ENCODE results near the gene VTA1.

- TF ChIP-seq CTCF (optimal IDR thresholded peaks at IDR 0.05 in 1 of 3, IDR thresholded peaks at IDR 0.05 in 1 of 3, conservative IDR thresholded peaks at IDR 0.05 in 1 of 3; ENCODE audit: extremely low read depth in 1 of 3, insufficient read depth in 2 of 3, low read length in 3 of 3) (no peak), EZH2 (IDR thresholded peaks at IDR 0.05; ENCODE audit: low read length) (no peak)
Measured at GRCh38 chr6:142121342-142121741, 25.7 kb upstream of the VTA1 start.
